ENCODE data around the gene CCDC33. TPM values are rescaled to one million over a fixed set of nuclear protein-coding genes. Genes with fewer than 3 reads are reported as not detected.

Gene CCDC33
- total RNA-seq, 1 donor from 2014 or later, result 0.41 TPM

- no peak for DNase-seq (ENCODE audit: low read depth)
- H3K9ac ChIP-seq (ENCODE audit: low read length), result no peak overlapping the region
- H3K9me3 ChIP-seq (ENCODE audit: insufficient read depth, low read depth, low read length), result no peaks in the 10 kb centered on the region
- Mint-ChIP-seq H3K27ac (ENCODE audit: unreplicated experiment) (no peak overlapping the region), H3K4me3 (ENCODE audit: unreplicated experiment) (no peak overlapping the region), H3K9me3 (ENCODE audit: unreplicated experiment) (no peaks in the 10 kb centered on the region), H3K4me1 (ENCODE audit: low read depth, unreplicated experiment) (peaks cover 21% of the 10 kb centered on the region), H3K27me3 (ENCODE audit: low read depth, unreplicated experiment) (peaks cover 11% of the 10 kb centered on the region), H3K36me3 (ENCODE audit: low read depth, unreplicated experiment) (peaks cover 5% of the 10 kb centered on the region)
- no peaks in the 10 kb centered on the region for H3K79me2 ChIP-seq (ENCODE audit: insufficient read depth, low read length)
- H3K27me3 ChIP-seq (ENCODE audit: insufficient read depth, low read length), result no peaks in the 10 kb centered on the region
- H4K20me1 ChIP-seq (ENCODE audit: insufficient read depth, low read length), result no peaks in the 10 kb centered on the region
- TF ChIP-seq CTCF (IDR thresholded peaks at IDR 0.05; ENCODE audit: insufficient read depth, low read depth, low read length) (no peak), EZH2 (IDR thresholded peaks at IDR 0.05; ENCODE audit: insufficient read depth, low read length) (no peak)
- peaks cover 43% of the 10 kb centered on the region for H3K4me1 ChIP-seq (ENCODE audit: insufficient read depth, low read length)
- H3K4me2 ChIP-seq (ENCODE audit: low read length), result no peak overlapping the region
- H3K36me3 ChIP-seq (ENCODE audit: insufficient read depth, low read length), result no peaks in the 10 kb centered on the region
- H3K27ac ChIP-seq (ENCODE audit: low read depth, low read length), result no peak overlapping the region
- no peak overlapping the region for H3K4me3 ChIP-seq (ENCODE audit: insufficient read depth, low read depth, low read length)
- FAIRE-seq, result no peak
- H2AFZ ChIP-seq (ENCODE audit: low read depth, low read length), result no peak overlapping the region
These were observed 41.3 kb upstream of the CCDC33 start for GRCh38 chr15:74194572-74195559.

- Histone ChIP-seq H3K4me2 (ENCODE audit: low read length) (peak overlapping the region; percentile 62), H3K4me1 (ENCODE audit: insufficient read depth, low read length) (peaks cover 54% of the 10 kb centered on the region), H3K36me3 (ENCODE audit: insufficient read depth, low read length) (no peaks in the 10 kb centered on the region), H2AFZ (ENCODE audit: low read depth, low read length) (no peak overlapping the region), H3K27me3 (ENCODE audit: insufficient read depth, low read length) (no peaks in the 10 kb centered on the region), H3K9me3 (ENCODE audit: insufficient read depth, low read depth, low read length) (no peaks in the 10 kb centered on the region), H3K27ac (ENCODE audit: low read depth, low read length) (peak overlapping the region; percentile 53), H3K9ac (ENCODE audit: low read length) (peak overlapping the region; percentile 15), H4K20me1 (ENCODE audit: insufficient read depth, low read length) (no peaks in the 10 kb centered on the region), H3K79me2 (ENCODE audit: insufficient read depth, low read length) (no peaks in the 10 kb centered on the region), H3K4me3 (ENCODE audit: insufficient read depth, low read depth, low read length) (no peak overlapping the region)
- Mint-ChIP-seq H3K9me3 (ENCODE audit: unreplicated experiment) (no peaks in the 10 kb centered on the region), H3K4me1 (ENCODE audit: low read depth, unreplicated experiment) (peaks cover 28% of the 10 kb centered on the region), H3K4me3 (ENCODE audit: unreplicated experiment) (no peak overlapping the region), H3K27me3 (ENCODE audit: low read depth, unreplicated experiment) (peaks cover 11% of the 10 kb centered on the region), H3K27ac (ENCODE audit: unreplicated experiment) (peak overlapping the region; percentile 62), H3K36me3 (ENCODE audit: low read depth, unreplicated experiment) (peaks cover 5% of the 10 kb centered on the region)
- FAIRE-seq, result peak; percentile 41
- DNase-seq (ENCODE audit: low read depth), result peak; percentile 99
- TF ChIP-seq CTCF (IDR thresholded peaks at IDR 0.05; ENCODE audit: insufficient read depth, low read depth, low read length) (no peak), EZH2 (IDR thresholded peaks at IDR 0.05; ENCODE audit: insufficient read depth, low read length) (no peak)
These were observed 40.0 kb upstream of the CCDC33 start for GRCh38 chr15:74196175-74196574.
